GM19395 (cell line): ENCODE measurements around the gene BAZ1A.

Experiments used
- ATAC-seq: cut with Tn5 transposase; IDR thresholded peaks from one replicate; pipeline ENCODE4 v1.9.1; 2021; ENCODE audit warnings: mild to moderate bottlenecking, moderate library complexity; ENCODE audit not compliant: unreplicated experiment

Gene BAZ1A, protein sequence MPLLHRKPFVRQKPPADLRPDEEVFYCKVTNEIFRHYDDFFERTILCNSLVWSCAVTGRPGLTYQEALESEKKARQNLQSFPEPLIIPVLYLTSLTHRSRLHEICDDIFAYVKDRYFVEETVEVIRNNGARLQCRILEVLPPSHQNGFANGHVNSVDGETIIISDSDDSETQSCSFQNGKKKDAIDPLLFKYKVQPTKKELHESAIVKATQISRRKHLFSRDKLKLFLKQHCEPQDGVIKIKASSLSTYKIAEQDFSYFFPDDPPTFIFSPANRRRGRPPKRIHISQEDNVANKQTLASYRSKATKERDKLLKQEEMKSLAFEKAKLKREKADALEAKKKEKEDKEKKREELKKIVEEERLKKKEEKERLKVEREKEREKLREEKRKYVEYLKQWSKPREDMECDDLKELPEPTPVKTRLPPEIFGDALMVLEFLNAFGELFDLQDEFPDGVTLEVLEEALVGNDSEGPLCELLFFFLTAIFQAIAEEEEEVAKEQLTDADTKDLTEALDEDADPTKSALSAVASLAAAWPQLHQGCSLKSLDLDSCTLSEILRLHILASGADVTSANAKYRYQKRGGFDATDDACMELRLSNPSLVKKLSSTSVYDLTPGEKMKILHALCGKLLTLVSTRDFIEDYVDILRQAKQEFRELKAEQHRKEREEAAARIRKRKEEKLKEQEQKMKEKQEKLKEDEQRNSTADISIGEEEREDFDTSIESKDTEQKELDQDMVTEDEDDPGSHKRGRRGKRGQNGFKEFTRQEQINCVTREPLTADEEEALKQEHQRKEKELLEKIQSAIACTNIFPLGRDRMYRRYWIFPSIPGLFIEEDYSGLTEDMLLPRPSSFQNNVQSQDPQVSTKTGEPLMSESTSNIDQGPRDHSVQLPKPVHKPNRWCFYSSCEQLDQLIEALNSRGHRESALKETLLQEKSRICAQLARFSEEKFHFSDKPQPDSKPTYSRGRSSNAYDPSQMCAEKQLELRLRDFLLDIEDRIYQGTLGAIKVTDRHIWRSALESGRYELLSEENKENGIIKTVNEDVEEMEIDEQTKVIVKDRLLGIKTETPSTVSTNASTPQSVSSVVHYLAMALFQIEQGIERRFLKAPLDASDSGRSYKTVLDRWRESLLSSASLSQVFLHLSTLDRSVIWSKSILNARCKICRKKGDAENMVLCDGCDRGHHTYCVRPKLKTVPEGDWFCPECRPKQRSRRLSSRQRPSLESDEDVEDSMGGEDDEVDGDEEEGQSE (N-terminal part only)

DNA sequence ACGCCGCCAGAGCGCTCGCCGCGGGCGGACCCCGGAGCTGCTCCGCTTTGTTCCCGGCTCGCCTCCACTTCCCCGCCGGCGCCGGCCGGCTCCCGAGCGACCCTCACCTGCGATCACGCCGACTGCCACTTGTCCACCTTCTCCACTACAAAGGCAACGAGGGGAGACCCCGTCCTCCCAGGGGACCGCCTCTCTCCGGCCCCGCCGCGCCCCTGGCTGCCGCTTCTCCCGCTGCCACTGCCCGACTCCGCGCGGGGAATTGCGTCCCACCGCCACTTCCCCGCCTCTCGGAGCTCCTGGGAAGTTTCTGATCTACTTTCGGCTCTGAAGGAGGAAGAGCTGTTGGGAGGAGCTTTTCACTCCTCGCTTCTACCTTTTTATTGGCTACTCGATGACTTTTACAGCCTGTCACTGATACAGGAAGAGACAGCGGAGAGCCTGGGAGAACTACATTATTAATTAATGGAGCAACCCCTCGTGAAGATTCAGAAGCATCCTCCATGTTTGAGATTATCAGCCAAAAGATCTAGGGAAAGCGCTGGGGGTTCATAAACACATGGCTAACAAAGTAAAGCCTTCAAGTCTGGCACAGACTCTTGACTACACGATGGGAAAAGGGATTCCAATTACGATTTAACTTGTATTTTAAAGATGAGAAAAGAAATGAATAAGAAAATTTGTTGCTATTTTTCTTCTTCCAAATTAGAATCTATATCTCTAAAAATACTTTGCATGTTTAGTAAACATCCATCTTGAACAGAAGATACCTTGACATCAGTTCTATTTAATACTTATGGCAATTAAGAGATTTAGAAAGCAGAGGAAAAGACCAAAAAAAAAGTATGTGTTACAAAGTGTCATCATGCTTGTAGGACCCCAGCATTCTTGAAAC, at the start of gene BAZ1A:
BAZ1A (minus strand) TSS at position 330 of the 892 bp plus-strand sequence. CDS start 756 bp downstream, outside the sequence.
- peak; percentile 43 for ATAC-seq

DNA sequence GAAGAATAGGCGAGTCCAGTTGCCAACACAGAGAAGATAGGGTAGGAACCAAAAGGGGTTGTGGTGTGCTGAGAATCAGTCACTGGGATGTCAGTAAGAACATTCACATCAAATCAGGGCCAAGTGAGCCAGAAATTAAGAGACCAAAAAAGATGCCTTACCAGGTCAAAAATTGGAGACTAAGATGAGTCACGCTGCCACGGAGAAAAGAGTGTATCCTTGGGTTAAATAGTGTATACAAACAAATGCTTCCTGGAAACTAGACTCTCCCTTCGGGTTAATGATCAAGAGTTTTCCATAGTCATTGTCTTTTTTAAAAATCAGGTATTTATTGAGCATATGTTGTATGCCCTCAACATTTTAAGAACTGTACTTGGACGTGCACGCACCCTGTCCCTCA, 45.2 kb upstream of the BAZ1A start:
- no peak for ATAC-seq

DNA sequence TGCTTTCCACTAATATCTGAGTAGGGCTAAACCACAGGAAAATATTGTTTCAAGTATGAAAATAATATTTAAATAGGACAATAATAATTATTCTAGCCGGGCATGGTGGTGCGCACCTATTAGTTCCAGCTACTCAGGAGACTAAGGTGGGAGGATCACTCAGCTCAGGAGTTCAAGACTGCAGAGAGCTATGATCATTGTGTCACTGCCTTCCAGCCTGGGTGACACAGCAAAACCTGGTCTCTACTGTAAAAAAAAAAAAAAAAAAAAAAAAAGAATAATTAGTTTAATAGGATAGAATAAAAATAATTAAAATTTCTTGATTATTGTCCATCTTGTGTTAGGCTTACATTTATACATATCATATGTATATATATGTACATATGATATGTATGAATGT, 38.5 kb upstream of the BAZ1A start:
- ATAC-seq = no peak

DNA sequence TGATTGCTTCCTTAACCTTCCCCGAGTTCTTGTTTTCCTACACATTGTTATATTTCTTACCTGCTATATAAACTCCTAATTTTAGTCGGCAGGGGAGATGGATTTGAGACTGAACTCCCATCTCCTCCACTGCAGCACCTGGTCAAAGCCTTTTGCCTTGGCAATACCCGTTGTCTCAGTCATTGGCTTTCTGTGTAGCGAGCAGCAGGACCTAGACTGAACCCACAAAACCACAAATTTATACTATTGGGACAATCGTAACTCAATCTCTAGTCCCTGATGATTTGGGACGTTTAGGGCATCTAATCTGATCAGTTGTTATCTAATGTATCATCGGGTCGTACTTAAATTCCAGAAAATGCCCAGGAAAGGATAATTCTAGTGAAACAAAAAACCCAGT, 37.8 kb upstream of the BAZ1A start:
- no peak for ATAC-seq

DNA sequence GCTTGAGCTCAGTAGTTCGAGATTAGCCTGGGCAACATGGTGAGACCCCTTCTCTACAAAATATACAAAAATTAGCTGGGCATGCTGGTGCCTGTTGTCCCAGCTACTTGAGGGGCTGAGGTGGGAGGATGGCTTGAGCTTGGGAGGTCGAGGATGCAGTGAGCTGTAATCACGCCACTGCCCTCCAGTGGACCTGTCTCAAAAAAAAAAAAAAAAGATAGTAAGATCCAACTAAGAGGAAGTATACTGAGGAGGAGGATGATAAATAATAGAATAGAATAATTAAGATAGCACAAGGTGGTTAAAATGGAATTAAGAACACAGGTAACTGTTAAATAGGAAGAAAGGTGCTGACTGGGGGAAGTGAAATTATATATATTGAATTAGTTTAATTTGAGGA, 37.0 kb upstream of the BAZ1A start:
- no peak for ATAC-seq

DNA sequence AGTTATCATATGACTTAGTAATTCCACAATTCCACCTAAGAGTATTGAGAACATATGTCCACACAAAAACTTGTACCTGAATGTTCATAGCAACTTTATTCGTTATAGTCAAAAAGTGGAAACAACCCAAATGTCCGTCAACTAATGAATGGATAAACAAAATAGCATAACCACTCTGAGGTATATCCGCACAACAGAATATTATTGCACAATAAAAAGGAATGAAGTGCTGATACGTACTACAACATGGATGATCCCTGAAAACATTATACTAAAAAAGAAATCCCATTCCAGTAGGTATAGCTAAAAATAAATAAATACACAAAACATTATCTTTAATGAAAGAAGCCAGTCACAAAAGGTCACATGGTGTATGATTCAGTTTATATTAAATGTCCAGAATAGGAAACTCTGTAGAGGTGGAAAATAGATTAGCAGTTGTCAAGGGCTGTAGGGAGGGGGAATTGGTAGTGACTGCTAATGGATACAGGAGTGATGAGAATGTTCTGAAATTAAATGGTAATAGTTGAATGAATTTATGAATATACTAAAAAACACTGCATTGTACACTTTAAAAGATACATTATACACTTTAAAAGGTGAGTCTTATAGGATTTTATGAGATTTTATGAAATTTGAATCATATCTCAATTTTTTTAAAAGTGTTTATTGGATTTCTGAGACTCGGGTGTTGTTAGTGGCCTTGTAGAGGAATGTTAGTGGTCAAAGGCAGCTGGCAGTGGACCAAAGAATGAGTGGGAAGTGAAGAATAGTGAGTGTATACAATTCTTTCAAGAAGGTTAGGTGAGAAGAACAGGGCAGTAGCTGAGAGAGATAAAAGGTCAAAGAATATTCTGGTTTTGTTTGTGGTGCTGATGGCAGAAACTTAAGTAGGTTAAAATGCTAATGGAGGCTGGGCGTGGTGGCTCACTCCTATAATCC, 36.3 kb upstream of the BAZ1A start:
- no peak for ATAC-seq

DNA sequence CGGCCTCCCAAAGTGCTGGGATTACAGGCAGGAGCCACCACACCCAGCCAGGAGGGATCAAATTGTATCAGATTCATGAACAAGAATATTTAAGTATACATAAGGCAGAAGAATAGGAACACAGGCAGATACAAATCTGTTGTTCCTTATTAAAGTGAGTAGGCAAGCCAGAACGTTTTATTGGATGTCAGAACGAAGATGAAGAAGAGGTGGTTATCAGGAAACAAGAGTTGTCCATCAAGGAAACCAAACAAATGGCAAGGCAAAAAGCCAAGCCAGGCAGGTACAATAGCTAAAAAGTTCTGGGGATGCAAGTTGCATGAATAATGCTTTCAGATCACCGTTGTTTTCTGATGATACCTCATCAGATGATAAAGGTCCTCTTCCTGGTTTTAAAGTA, 31.1 kb upstream of the BAZ1A start:
- no peak for ATAC-seq

DNA sequence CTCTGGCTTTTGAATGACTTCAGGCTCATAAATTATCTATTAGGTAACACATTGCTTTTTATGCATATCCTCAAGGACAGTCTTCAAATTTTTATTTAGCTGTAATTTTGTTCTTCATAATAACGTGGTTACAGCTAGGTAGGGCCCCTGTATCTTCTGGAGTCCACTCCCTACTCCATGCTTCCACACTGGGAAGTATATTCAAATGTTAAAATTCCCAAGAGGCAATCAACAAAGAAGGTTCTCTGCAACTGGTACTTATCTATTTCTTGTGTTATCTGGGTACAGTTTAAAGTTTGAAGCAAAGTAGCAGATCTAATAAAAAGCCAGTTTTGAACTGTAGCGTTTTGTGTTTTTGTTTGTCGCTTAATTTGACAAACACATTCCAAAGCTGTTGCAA, 20.1 kb upstream of the BAZ1A start:
- ATAC-seq = no peak

DNA sequence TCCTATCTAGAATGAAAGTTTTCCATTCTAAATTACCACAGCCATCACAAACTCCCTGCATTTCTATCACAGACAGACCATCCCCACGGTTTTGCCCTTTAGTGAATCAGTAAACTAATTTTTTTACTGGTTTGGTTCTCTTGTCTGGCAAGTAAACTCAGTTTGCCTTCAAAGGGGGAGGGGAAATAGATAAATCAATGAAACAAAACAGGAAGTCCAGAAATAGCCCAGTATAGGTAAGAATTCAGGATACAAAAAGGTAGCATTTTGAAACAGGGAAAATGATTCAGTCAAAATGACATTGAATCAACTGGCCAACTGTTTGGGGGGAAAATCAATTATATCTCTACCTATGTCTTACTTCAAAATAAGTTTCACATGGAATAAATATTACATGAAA, 15.8 kb upstream of the BAZ1A start:
- ATAC-seq = no peak

DNA sequence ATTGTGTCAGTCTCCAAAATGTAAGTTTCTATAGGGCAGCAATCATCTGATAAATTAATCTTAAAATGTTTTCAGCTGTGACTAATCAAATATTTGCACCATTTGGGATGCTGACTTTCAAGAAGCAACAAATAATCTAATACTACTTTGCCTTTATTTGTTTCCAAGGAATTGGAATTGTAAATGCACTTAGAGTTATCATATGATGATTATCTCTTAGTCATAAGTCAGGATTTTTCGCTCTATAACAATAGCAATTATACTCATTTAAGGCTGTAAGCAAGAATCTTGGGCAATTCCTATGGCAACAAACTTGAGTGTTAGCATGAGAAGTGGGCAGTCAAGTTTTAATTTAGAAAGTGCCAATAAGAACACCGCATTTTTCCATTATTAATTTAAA, 13.0 kb upstream of the BAZ1A start:
- no peak for ATAC-seq

DNA sequence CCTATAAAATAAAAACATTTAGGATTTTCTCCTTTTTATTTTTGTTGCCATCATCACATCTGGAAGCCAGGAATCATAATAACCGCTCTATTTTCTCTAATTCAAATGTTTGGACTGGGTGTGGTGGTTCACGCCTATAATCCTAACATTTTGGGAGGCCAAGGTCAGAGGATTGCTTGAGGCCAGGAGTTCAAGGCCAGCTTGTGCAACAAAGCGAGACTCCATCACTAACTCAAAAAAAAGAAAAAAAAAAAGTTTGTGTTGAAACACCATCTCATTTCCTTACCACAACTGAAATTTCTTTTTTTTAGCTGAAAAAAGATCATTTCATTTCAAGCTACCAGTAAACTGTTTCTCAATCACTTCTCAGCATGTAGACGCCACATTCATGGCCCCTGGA, 8.8 kb upstream of the BAZ1A start:
- no peak for ATAC-seq

DNA sequence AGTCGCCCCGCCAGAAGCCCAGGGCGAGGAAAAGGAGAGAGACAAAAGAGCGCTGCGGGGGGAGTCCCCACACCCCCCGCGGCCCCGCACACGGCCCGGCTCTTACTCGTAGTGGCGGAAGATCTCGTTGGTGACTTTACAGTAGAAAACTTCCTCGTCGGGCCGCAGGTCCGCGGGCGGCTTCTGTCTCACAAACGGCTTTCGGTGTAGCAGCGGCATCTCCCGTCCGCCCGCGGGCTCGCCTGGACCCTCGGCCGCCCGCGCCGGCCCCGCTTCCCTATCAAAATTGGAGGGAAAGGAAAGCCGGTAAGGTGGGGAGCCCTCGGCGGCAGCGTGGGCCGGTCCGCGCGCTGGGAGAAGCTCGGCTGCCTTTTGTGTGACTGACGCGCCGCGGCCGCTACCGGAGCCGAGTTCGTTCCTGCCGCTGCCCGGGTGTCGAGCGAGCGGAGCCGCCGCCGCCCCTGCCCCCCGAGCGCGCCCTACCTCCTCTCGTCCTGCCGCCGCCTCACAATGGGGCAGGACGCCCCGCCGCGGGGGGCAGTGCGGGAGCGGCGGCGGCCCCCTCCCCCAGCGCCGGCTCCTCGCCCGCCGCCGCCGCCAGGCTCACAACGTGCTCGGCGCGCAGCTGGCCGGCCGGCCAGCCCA, 652 bp downstream of the BAZ1A start:
- peak; percentile 32 for ATAC-seq

DNA sequence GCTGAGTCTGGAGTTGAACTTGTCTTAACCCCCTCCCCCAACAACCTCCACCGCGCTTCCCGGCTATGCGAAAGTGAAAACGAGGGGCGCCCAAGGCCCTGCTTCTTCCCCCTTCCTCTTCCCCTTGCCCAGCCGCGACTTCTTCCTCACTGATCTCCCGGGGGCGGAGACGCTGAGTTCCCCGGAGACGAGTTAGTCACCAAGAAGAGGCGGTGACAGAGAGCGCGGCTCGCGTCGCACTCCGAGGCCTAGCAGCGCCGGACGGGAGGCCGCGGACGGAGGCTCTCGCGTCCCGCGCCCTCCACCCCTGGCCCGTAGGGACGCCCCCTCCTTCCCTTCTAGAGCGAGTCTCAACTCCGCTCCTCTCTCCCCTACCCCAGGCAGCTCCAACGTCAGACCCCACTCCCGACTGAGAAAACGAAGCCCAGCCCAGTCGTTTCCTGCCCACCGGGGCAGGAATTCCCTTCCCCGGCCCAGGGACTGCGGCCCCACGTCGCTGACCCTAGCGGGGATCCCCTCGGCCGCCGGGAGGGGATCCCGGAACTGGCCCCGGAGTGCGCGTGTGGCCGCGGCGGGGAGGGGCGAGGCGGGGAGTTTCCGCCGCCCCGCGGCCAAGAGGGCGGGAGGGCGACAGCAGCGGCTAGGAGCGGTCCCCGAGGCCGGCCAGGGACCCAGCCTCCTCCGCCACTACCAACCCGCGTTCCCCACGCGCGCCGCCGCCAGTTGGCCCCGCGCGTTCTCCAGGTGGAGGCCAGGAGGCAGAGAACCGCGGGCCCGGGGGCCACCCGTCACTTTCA, 1.4 kb downstream of the BAZ1A start:
- peak; percentile 63 for ATAC-seq

DNA sequence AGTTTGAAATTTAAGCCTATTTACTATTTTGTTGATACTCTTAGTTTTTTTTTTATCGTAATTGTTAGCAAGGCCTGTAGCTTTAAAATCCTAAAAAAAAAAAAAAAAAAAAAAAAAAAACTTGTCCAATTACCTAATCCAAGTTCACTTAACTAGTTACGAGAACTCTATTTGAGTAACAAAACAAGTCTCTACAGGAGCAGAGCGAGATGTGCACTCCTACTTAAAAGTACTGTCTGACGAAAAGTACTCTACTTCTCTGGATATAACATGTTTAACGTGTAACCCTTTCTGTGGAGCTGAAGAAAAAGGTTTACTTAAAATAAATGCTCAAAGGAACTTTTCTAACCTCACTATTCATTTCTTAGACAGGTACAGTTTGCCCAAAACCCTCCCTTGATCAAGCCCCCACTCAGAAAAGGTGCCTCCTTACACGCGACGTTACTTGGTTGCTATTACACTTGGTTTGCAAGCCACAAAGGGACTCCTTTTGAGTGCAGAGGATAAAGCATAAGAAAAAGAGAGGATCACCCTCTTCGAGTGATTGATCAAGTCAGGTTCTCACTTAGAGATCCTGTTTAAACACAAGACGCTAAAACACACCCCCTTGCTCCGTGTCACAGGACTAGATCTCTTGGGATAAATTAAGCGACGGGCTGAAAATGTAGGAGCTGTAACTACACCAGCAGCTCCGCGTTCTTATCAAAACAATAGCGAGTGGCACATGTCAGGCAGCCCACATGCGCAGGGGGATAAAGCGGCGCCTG, 2.2 kb downstream of the BAZ1A start:
- ATAC-seq = peak; percentile 16

DNA sequence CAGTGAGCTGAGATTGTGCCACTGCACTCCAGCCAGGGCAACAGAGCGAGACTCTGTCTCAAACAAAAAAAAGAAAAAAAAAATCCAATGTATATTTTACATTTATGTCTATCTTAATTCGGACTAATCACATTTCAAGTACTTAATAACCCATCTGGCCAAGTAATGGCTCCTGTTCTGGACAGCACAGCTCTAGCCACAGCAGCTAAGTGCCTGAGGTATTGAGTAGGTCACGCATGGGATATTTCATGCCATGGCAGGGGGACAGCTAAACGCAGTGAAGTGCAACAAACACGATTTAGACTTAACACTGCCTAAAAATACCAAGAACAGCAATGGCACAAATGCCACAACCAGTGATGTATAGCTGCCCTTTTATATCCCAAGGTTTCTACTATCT, 8.0 kb downstream of the BAZ1A start:
- ATAC-seq = no peak

DNA sequence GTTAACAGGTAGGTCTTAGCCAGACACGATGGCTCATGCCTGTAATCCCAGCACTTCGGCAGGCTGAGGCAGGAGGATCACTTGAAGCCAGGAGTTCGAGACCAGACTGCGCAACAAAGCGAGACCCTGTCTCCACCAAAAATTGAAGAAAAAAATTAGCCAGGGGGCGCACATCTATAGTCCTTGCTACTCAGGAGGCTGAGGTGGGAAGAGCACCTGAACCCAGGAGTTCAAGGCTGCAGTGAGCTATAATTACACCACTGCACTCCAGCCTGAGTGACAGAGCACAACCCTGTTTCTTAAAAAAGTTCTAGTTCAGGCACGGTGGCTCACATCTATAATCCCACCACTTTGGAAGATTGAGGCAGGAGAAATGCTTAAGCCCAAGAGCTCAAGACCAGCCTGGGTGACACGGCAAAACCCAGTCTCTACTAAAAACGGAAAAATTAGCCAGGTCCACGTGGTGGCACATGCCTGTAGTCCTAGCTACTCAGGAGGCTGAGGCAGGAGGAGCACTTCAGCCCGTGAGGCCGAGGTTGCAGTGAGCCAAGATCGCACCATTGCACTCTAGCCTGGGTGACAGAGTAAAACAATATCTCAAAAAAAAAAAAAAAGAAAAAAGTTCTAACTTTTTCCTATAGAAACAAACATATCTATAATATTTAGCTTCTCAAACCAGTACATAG, 9.1 kb downstream of the BAZ1A start:
- no peak for ATAC-seq

DNA sequence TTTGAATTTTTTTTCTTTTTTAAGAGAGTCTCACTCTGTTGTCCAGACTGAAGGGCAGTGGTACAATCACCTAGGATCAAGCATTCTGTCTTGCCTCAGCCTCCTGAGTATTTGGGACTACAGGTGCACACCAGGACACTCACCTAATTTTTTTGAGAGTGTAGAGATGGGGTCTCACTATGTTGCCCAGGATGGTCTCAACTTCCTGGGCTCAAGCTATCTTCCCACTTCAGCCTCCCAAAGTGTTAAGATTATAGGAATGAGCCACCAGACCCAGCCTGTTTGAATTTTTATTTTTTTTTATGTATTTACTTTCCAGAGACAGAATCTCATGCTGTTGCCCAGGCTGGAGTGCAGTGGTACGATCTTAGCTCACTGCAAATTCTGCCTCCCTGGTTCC, 11.3 kb downstream of the BAZ1A start:
- no peak for ATAC-seq
